PC-3 (cell line): Measurements from ENCODE around the gene TMEM141.

Experiments
- CTCF ChIP-seq: fragments of 300-600 bp; sonication (generic); conservative IDR thresholded peaks from 2 replicates; pipeline ENCODE4 v1.5.1; 2017; ENCODE audit warnings: antibody characterized with exemption, low read depth, mild to moderate bottlenecking, low read length
- EZH2 ChIP-seq: fragments of 300-600 bp; sonication (generic); IDR thresholded peaks from one replicate; pipeline ENCODE4 v1.6.1; 2017; ENCODE audit warnings: antibody characterized with exemption, mild to moderate bottlenecking, low read length; ENCODE audit not compliant: unreplicated experiment
- EZH2phosphoT487 ChIP-seq: fragments of 300-600 bp; sonication (generic); IDR thresholded peaks from 2 replicates; pipeline ENCODE4 v1.6.1; 2018; ENCODE audit warnings: mild to moderate bottlenecking, antibody characterized with exemption, low read length, borderline replicate concordance

- TF ChIP-seq CTCF, result no peak
- TF ChIP-seq EZH2, result no peak
- TF ChIP-seq EZH2phosphoT487, result no peak
These were observed 47.4 kb downstream of the TMEM141 start for GRCh38 chr9:136838314-136839228.
